ENCODE data around the gene NDUFAF8.
"Not testable (repeated sequence)": the region's sequence is repeated elsewhere in the genome, so short reads cannot be mapped to it uniquely, and the experiment has no call there.

Gene NDUFAF8

DNA sequence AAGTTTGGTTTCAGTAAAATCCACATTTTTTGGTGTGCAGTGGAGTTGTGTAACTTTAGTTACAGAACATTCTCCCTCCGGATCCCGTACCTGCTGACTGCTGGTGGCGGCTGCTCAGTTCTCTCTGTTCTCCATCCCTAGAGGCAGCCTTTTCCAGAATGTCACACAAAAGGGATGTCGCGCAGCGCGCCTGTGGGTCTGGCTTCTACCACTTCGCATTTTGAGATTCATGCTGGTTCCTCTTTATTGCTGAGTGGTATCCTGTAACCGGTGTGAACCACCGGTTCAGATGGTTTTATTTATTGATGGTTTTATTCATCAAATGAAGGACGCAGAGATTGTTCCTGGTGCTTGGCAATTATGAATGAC lies 15.4 kb upstream of the NDUFAF8 start (continued):
- TF ChIP-seq PATZ1 (CRISPR knock-in tag; IDR thresholded peaks at IDR 0.05; ENCODE audit: borderline replicate concordance) = no peak
- no peak for TF ChIP-seq OSR1 (CRISPR knock-in tag; IDR thresholded peaks at IDR 0.05)
- TF ChIP-seq SNAI2 (CRISPR knock-in tag; IDR thresholded peaks at IDR 0.05) = no peak
- no peak for TF ChIP-seq ZFP30 (CRISPR knock-in tag; IDR thresholded peaks at IDR 0.05)

GRCh38 chr17:81227630-81228029 lies 11.5 kb upstream of the NDUFAF8 start:
- not testable (repeated sequence) for ATAC-seq

GRCh38 chr17:81228420-81228819 lies 10.7 kb upstream of the NDUFAF8 start:
- ATAC-seq = no peak
- TF ChIP-seq, protein P1, sequence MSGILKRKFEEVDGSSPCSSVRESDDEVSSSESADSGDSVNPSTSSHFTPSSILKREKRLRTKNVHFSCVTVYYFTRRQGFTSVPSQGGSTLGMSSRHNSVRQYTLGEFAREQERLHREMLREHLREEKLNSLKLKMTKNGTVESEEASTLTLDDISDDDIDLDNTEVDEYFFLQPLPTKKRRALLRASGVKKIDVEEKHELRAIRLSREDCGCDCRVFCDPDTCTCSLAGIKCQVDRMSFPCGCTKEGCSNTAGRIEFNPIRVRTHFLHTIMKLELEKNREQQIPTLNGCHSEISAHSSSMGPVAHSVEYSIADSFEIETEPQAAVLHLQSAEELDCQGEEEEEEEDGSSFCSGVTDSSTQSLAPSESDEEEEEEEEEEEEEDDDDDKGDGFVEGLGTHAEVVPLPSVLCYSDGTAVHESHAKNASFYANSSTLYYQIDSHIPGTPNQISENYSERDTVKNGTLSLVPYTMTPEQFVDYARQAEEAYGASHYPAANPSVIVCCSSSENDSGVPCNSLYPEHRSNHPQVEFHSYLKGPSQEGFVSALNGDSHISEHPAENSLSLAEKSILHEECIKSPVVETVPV (CRISPR knock-in tag; IDR thresholded peaks at IDR 0.05) = no peak
- TF ChIP-seq TOX (CRISPR knock-in tag; IDR thresholded peaks at IDR 0.05; ENCODE audit: borderline replicate concordance) (no peak), POU6F1 (CRISPR knock-in tag; IDR thresholded peaks at IDR 0.05; ENCODE audit: borderline replicate concordance, low read depth) (no peak), CSDC2 (CRISPR knock-in tag; IDR thresholded peaks at IDR 0.05) (no peak), ARNTL (CRISPR knock-in tag; IDR thresholded peaks at IDR 0.05; ENCODE audit: borderline replicate concordance, low read depth) (no peak), CREB5 (CRISPR knock-in tag; IDR thresholded peaks at IDR 0.05; ENCODE audit: low read depth) (no peak), PPARA (CRISPR knock-in tag; IDR thresholded peaks at IDR 0.05; ENCODE audit: borderline replicate concordance) (no peak), ZC3H10 (CRISPR knock-in tag; IDR thresholded peaks at IDR 0.05) (no peak), ZFP30 (CRISPR knock-in tag; IDR thresholded peaks at IDR 0.05) (no peak), SNAI2 (CRISPR knock-in tag; IDR thresholded peaks at IDR 0.05) (no peak)

GRCh38 chr17:81228834-81229665 lies 10.1 kb upstream of the NDUFAF8 start:
- ATAC-seq = no peak
- TF ChIP-seq ZFP3 (CRISPR knock-in tag; IDR thresholded peaks at IDR 0.05) (no peak), CREB5 (CRISPR knock-in tag; IDR thresholded peaks at IDR 0.05; ENCODE audit: low read depth) (no peak), PATZ1 (CRISPR knock-in tag; IDR thresholded peaks at IDR 0.05; ENCODE audit: borderline replicate concordance) (no peak), PPARA (CRISPR knock-in tag; IDR thresholded peaks at IDR 0.05; ENCODE audit: borderline replicate concordance) (no peak), GLIS3 (CRISPR knock-in tag; IDR thresholded peaks at IDR 0.05) (no peak), TCF4 (CRISPR knock-in tag; IDR thresholded peaks at IDR 0.05; ENCODE audit: borderline replicate concordance) (no peak), ZC3H10 (CRISPR knock-in tag; IDR thresholded peaks at IDR 0.05) (no peak), POU6F1 (CRISPR knock-in tag; IDR thresholded peaks at IDR 0.05; ENCODE audit: borderline replicate concordance, low read depth) (no peak), SNAI2 (CRISPR knock-in tag; IDR thresholded peaks at IDR 0.05) (no peak), ARNTL (CRISPR knock-in tag; IDR thresholded peaks at IDR 0.05; ENCODE audit: borderline replicate concordance, low read depth) (no peak), ZNF70 (CRISPR knock-in tag; IDR thresholded peaks at IDR 0.05) (no peak), ZNF565 (CRISPR knock-in tag; conservative IDR thresholded peaks at IDR 0.05; ENCODE audit: low read depth) (no peak), ZFP30 (CRISPR knock-in tag; IDR thresholded peaks at IDR 0.05) (no peak)
- TF ChIP-seq, protein P1 (CRISPR knock-in tag; IDR thresholded peaks at IDR 0.05) = no peak

All from SK-N-SH treated with all-trans-retinoic acid at 6 μM for 48 hours (cell line).